ENCODE data around the gene CCDC13.

CCDC13 gene

DNA sequence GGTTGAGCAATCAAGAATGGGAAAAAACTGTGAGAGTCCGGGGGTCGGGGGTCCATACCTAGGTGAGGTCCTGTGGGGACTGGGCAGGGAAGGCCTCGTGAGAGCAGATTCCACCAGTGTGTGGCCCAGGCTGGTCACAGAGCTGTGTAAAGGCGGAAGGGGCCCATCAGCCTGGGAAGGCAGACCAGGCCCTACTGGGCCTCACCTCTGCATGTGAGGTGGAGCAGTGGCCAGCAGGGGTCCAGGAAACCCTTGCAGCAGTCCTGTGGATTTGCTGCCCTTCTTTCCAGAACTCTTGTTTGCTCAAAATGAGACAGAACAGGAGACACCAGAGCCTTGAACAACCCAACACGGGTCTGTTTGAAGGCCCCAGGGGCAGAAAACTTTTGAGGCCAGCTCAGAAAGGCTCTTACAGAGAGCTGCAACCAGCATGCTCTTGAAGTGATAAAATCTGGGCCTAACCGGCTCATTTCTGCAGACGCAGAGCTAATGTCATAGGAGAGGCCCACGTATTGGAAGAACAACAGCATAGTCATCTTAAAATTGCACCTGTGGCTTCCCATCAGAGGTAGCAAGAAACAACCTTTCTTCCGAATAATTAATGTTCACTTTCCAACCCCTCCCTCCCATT is 40.1 kb downstream of the CCDC13 start:
- DNase-seq: no peak

DNA sequence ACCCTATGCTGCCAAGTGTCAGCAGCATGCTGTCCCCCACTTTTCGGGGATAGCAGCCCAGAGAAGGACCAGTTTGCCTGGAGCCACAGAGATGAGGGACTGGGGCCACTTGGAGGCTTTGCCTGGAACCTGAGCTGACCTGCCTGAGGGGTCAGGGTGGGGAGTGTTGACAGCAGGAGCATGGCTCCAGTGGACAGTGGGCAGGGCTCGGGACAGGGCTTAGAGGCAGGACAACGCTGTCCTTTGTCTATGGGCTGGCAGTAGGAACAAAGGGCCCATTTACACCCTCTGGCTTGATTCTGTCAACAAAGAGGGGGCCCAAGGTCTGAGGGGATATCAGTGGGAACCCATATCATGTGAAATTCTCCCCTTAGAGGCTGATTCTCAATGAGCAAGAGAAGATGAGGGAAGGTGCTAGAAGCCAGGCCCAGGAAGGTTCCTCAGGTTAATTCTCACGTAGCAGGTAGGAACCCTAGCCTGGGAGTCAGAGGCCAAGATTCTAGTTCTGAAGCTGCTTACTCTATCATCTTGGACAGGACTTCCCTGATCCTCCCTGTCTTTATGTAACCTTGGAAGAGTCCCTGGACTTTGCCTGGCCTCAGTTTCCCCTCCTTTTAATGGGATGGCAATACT is 40.7 kb downstream of the CCDC13 start:
- DNase-seq: no peak

DNA sequence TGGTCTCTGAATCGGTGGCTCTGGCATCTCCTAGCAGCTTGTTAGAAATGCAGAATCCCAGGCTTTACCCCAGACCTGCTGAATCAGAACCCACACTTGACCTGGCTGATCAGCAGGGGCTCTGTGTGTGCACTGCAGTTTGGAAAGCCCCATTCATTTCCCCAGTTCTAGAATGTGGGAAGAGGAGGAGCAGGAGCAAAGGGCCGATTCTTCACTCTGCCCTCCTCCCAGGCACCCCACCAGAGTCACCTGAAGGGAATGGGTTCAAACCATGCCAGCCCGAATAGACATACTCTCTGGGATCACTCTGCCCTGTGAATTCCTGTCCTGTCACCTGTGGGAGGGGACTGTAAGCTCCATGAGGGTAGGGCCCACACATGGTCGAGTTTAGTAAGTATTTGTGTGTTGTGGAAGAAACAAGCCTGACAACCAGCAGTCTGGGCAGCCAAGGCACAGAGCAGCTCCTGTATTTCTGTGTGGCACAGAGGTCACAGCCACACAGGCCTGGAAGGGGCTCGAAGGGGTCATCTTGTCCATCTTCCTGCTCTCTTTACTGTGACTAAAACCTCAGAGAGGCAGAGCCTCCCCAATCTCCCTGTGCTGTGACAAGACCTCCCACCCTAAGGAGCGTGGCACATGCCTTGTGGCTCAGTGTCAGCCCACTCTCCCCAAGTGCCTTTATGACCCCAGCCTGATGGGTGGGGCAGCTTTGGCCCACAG is 41.4 kb downstream of the CCDC13 start:
- DNase-seq: no peak

DNA sequence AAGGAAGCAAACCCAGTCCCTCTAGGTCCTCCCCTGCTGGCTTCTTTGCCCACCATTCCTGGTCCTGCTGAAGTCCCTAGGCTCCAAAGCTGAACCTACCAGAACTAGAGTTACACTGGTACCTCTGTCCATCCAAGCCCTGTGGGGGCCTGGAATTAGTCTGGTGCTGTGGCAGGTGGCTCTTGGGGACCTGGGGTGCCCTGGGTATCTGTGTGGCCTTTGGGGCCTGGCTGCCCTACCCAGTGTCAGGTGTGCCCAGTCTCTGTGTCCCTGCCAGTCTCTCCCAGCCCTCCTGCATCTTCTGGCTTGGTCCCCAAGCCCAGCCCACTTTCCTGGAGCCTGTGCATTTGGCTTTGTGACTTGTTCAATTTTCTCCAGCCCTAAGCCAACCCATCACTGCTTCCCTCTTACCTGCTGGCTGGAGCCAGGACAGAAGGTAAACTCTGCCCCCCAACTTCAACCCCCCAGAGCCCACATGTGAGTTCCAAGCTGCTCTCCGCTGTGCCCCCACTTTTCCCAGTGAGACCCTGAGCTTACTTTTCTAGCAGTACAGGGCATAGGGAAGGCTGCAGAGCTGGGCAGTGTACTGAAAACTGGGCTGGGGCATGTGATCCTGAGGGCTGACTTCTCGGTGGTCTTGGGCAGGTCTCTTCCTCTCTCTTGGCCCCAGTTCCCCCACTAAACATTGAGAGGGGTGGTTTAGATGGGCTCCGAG is 42.2 kb downstream of the CCDC13 start:
- DNase-seq: no peak

DNA sequence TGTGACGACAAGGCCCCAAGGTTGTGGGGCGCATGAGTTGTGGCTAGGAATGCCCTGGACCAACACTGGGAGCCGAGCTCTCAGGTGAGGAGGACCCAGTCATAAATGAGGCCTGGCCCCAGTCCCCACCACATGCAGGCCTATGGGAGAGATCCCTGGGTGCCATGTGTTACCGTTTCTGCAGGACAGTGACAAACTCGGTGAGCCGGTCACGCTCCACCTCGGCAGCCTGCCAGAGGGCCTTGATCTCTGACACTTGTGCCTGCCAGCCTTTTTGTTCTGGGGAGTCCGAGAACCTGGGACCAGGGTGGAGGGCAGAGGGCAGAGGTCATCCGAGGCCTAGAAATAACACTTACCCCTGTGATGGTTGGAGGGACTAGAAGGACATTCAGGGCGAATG is 42.8 kb downstream of the CCDC13 start:
- DNase-seq: no peak

DNA sequence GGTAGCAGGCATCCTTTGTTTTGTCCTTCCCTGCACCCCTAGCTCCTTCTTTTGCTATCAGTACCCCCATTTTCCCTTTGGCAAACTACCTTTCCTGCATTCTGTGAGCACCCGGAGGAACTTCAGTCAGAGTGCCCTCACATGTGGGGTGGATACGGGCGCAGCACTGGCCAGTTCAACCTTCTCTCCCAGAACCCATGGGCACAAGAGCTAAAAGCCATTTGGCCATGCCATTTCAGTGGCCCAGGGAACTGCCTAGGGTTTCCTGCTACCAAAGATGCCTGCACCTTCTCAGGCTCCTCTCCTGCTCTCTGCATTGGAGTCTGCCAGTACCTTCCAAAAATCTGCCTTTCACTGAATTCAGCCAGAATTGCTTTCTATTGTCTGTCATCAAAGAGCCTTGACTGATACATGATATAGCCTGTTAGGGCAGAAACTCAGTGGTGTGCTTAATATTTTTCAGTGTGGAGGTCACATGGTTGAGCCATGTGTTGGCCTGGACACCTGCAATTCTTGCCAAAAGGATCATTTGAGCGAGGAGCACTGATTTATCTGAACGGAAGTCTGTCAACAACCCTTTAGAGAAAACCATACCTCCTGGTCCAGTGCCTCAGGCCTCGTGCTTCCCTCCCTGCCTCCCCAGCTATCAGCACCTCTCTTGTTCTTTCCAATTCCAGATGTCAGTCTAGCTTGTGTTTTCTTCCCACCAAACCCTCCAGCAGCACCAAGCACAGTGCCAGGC is 43.5 kb downstream of the CCDC13 start:
- DNase-seq: no peak

DNA sequence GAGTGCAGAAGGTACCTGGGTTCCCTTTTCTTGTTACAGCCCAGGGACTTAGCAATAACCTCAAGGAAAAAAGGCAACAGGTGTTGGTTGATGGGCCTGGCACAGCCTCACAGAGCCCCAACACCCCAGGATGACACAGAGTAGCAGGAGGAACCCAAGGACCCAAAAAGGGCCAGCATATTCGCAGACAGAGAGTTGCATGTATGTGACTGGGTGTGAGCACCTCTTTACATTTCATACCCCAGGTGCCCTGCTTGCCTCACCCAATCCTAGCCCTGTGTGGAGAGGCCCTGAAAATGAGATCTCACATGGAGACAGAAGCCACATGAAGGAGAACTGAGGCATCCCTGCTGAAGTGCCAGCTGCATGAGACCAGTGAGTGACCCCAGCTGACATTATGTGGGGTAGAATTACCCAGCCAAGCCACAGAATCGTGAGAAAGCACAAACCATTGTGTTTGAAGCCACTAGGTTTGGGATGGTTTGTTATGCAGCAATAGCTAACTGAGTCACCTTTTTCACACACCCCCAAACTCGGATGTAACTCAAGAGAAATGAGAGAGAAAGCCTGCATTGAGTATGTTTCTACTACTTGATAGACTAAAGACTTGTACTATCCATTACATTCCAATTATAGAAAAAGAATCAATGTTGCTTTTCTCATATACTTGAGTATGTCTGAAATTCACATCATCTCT is 44.2 kb downstream of the CCDC13 start:
- no peak for DNase-seq

DNA sequence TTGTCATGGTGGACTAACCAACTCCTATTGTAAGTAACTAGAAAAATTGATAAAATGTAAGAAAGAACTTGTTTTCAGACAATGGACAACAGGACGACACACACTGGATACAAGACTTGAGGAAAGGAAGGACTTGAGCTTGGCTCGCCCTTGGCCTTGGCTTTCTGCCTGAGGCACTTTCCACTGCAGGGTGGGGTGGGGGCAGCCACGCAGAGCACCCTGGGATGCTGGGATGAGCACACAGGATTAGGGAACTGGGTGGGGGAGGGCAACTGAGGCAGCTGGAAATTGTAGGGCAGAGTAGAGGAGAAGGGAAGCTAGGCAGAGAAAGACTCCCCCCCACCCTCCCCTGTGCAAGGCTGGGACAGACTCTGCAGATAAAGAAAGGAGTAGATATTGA is 45.0 kb downstream of the CCDC13 start:
- DNase-seq: no peak

DNA sequence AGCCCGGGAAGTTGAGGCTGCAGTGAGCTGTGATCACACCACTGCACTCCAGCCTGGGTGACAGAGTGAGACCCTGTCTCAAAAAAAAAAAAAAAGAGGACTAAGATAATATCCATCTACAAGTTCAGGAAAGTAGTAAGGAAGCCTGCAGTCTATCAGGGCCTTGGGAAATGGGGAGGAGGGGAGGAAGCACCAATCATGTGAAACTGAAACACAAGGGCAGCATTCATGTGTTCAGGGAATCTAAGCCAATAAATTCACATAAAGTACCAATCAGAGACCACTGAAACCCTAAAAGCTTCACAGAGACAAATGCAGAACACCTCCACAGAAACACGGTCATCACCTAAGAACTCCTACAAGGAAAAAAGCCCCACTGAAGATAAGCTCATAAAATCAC is 47.6 kb downstream of the CCDC13 start:
- no peak for DNase-seq

DNA sequence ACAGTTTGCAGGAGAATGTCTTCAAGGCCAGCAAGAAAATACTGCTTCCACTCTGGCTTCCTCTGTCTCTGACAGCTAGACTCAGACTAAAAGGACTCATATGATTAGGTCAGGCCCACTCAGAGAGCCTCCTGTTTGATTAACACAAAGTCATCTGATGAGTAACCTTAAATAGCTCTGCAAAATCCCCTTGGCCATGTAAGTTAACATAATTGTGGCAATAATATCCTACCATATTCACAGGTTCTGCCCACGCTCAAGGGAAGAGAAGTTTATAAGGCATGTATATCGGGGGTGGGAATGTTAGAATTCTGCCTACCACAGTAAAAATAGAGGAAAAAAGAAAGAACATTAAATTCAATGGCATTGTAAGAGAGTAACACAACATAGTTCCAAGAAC is 49.8 kb downstream of the CCDC13 start:
- no peak for DNase-seq
